K562 (cell line): ENCODE measurements around the gene TMEM184B. TPM values are rescaled to one million over a fixed set of nuclear protein-coding genes. Genes with fewer than 3 reads are reported as not detected.
A peak's percentile ranks its signal among the peaks of the same experiment; 100 is the strongest.

Experiments used
- ATAC-seq: fragments of 200-7000 bp; cut with Tn5 transposase; 3 replicates; pipeline ENCODE4 v1.9.1; 2020; ENCODE audit warnings: moderate library complexity
- BruUV-seq: library from RNA; stranded (reverse); fragments of 400-500 nt; replicated peaks from 2 replicates; lab custom pipeline; 2021; lab: Mats Ljungman, UMichigan
- CTCF ChIA-PET: fragments of 300-600 bp; formaldehyde crosslinking; extraction: SDS; loops from one replicate; lab custom pipeline; 2021; ENCODE audit warnings: low intra/inter-chr PET ratio; lab: Yijun Ruan, JAX
- POLR2A ChIA-PET: fragments of 300-600, 350-650 bp; sonication (Branson Sonifier 250); formaldehyde crosslinking; extraction: SDS; loops from one replicate; lab custom pipeline; 2021; ENCODE audit warnings: antibody characterized with exemption, inconsistent platforms; lab: Yijun Ruan, JAX
- DNase-seq, 4 experiments: peaks; one replicate each; pipeline versions ENCODE4 v3.0.0 to v3.0.0-alpha.2; 2011 to 2018; ENCODE audit warnings: low spot score in 3 of 4, mixed read lengths in 3 of 4; ENCODE audit errors: extremely low read depth in 1 of 4
- FAIRE-seq: peaks from 2 replicates; lab custom pipeline; 2011; peaks lifted over from hg19 to GRCh38; lab: Jason Lieb, UNC
- H2AFZ ChIP-seq: 2 replicates; pipeline ENCODE4 v1.6.0; 2011; ENCODE audit warnings: low read depth, low read length, control low read depth, inconsistent platforms
- H3K27ac ChIP-seq: fragments of 200-600 bp; 3 replicates; pipeline ENCODE4 v1.8.0; 2011; ENCODE audit warnings: low read depth, mild to moderate bottlenecking, control low read depth, inconsistent platforms, low read length, moderate library complexity, mixed read lengths; ENCODE audit errors: extremely low read depth
- H3K27me3 ChIP-seq, 2 experiments: fragments of 300-600 bp in 1 of 2; 2 replicates in 1 of 2; 3 replicates in 1 of 2; pipeline versions ENCODE4 v1.6.0 to v1.8.0; 2011; ENCODE audit warnings: inconsistent platforms in 2 of 2, low read length in 2 of 2, mild to moderate bottlenecking in 1 of 2, mixed read lengths in 1 of 2, moderate library complexity in 1 of 2; ENCODE audit not compliant: control insufficient read depth in 2 of 2, insufficient read depth in 2 of 2
- H3K36me3 ChIP-seq: fragments of 300-600 bp; 3 replicates; pipeline ENCODE4 v1.8.0; 2011; ENCODE audit warnings: mild to moderate bottlenecking, low read length, inconsistent platforms; ENCODE audit not compliant: control insufficient read depth, insufficient read depth
- H3K4me1 ChIP-seq, 2 experiments: fragments of 200-600 bp in 1 of 2; replicated peaks in 1 of 2; 2 replicates in 1 of 2; 3 replicates in 1 of 2; pipeline versions ENCODE4 v1.5.1 to v1.8.0; 2011; ENCODE audit warnings: inconsistent platforms in 2 of 2, low read length in 2 of 2, mild to moderate bottlenecking in 1 of 2, mixed read lengths in 1 of 2, moderate library complexity in 1 of 2; ENCODE audit not compliant: control insufficient read depth in 2 of 2, insufficient read depth in 2 of 2
- H3K4me2 ChIP-seq: 2 replicates; pipeline ENCODE4 v1.6.1; 2011; ENCODE audit warnings: low read length, control low read depth, inconsistent platforms, mixed read lengths; ENCODE audit not compliant: insufficient read depth
- H3K4me3 ChIP-seq: fragments of 200-600 bp; sonication (generic), shearing (Covaris generic); 2 replicates; pipeline ENCODE4 v1.5.1; 2016; ENCODE audit warnings: control low read depth, inconsistent platforms
- H3K79me2 ChIP-seq: fragments of 200-600 bp; 3 replicates; pipeline ENCODE4 v1.8.0; 2011; ENCODE audit warnings: low read length, inconsistent platforms; ENCODE audit not compliant: control insufficient read depth, insufficient read depth
- H3K9ac ChIP-seq, 2 experiments: 2 replicates each; pipeline versions ENCODE4 v1.6.0 to v1.6.1; 2011; ENCODE audit warnings: low read depth in 2 of 2, low read length in 2 of 2, control low read depth in 1 of 2, inconsistent platforms in 1 of 2, mild to moderate bottlenecking in 1 of 2, mixed read lengths in 1 of 2; ENCODE audit not compliant: insufficient read depth in 1 of 2
- H3K9me1 ChIP-seq: one replicate; pipeline ENCODE4 v1.6.0; 2011; ENCODE audit warnings: inconsistent platforms, mild to moderate bottlenecking, low read length, moderate library complexity; ENCODE audit not compliant: control insufficient read depth, insufficient read depth
- H3K9me3 ChIP-seq: replicated peaks from 2 replicates; pipeline ENCODE4 v1.5.1; 2011; ENCODE audit warnings: low read depth, low read length, inconsistent platforms; ENCODE audit not compliant: control insufficient read depth, insufficient read depth
- H4K20me1 ChIP-seq: replicated peaks from 2 replicates; pipeline ENCODE4 v1.6.1; 2011; ENCODE audit warnings: low read length, inconsistent platforms, mixed read lengths; ENCODE audit not compliant: control insufficient read depth, insufficient read depth
- CHD1 ChIP-seq: fragments of 200-600 bp; sonication (generic); IDR thresholded peaks from one replicate; pipeline ENCODE4 v1.6.1; 2012; ENCODE audit warnings: mild to moderate bottlenecking, moderate library complexity, low read length, inconsistent platforms
- HNRNPK ChIP-seq: fragments of 200-400 bp; formaldehyde crosslinking; IDR thresholded peaks from one replicate; pipeline ENCODE4 v1.6.1; 2018; ENCODE audit warnings: mild to moderate bottlenecking, low read depth, low read length; ENCODE audit not compliant: poor library complexity, severe bottlenecking
- NCOR1 ChIP-seq: fragments of 450-650 bp; IDR thresholded peaks from 2 replicates; pipeline ENCODE4 v1.6.1; 2016; ENCODE audit warnings: mild to moderate bottlenecking, moderate library complexity
- ZBTB8A ChIP-seq: fragments of 450-650 bp; IDR thresholded peaks from 2 replicates; pipeline ENCODE4 v1.6.1; 2018; ENCODE audit warnings: mild to moderate bottlenecking, moderate library complexity; ENCODE audit not compliant: partially characterized antibody
- ZFX ChIP-seq: sonication (generic); formaldehyde crosslinking; IDR thresholded peaks from 2 replicates; pipeline ENCODE4 v1.8.0; 2022; ENCODE audit warnings: mild to moderate bottlenecking, missing genetic modification reagents, moderate library complexity
- WGBS: fragments of 100-300 bp; shearing (Covaris generic); methylation state at CpG from one replicate; pipeline ENCODE4 v1.1.6; 2016; ENCODE audit warnings: low coverage, mixed read lengths; ENCODE audit not compliant: insufficient coverage; ENCODE audit errors: missing lambda C conversion rate; 5-methylcytosine and 5-hydroxymethylcytosine counted together
- in situ Hi-C: fragments of 300-500 bp; cut with MboI; formaldehyde crosslinking; loops from 4 replicates; pipeline ENCODE4 v1.15.0; 2018; ENCODE audit warnings: inconsistent platforms, mixed read lengths
- intact Hi-C: fragments of 100-400 bp; cut with micrococcal nuclease; formaldehyde crosslinking; loops from 2 replicates; pipeline ENCODE4 v1.14.2; 2022
- polyA plus RNA-seq, 8 experiments: library from polyadenylated mRNA; depleted of rRNA in 4 of 8; stranded (reverse) in 5 of 8; unstranded in 3 of 8; fragments of >200 nt; fragmentation: Nextera tagmentation in 2 of 8; fragmentation: Illumina TruSeq in 1 of 8; extraction: Ambion mirVana in 2 of 8; extraction: Trizol in 1 of 8; gene quantifications; 2 replicates each; pipeline versions ENCODE4 v1.2.1 to v1.2.3, GENCODE V29; 2011 to 2014; ENCODE audit warnings: inconsistent platforms in 1 of 8, missing spikeins in 1 of 8
- total RNA-seq, 7 experiments: library from RNA; depleted of rRNA in 6 of 7; stranded (reverse); fragments of >200 nt in 6 of 7; fragmentation: Illumina TruSeq in 2 of 7; extraction: Trizol in 2 of 7; gene quantifications; 2 replicates each; pipeline versions ENCODE4 v1.2.1 to v1.2.3, GENCODE V29; 2011 to 2021; ENCODE audit warnings: low replicate concordance in 1 of 7
- TF ChIP-seq, protein P1 (sequence below), 3 experiments: IDR thresholded peaks in 2 of 3; conservative IDR thresholded peaks in 1 of 3; 2 replicates each; pipeline ENCODE4 v1.5.1; 2011 to 2012; ENCODE audit warnings: low read length in 3 of 3, mild to moderate bottlenecking in 3 of 3, control low read depth in 2 of 3, improper control_type of control experiment in 1 of 3, inconsistent platforms in 1 of 3, low read depth in 1 of 3, mixed read lengths in 1 of 3, moderate library complexity in 1 of 3; ENCODE audit not compliant: insufficient read depth in 2 of 3
- TF ChIP-seq, protein P2 (sequence below): fragments of 450-650 bp; IDR thresholded peaks from 2 replicates; pipeline ENCODE4 v1.6.1; 2016; ENCODE audit warnings: antibody characterized with exemption
- TF ChIP-seq, protein P3 (sequence below): fragments of 200-800 bp; sonication (Bioruptor generic); IDR thresholded peaks from 2 replicates; pipeline ENCODE4 v1.6.1; 2016; ENCODE audit warnings: missing genetic modification characterization, missing compliant biosample characterization

Gene TMEM184B
- total and polyA plus RNA-seq, 9 of the 15 experiments (the other 6 are each of a cell fraction or from before 2014, with no cell fraction given), result 0.31 to 25.1 (median 6.2) TPM

DNA sequence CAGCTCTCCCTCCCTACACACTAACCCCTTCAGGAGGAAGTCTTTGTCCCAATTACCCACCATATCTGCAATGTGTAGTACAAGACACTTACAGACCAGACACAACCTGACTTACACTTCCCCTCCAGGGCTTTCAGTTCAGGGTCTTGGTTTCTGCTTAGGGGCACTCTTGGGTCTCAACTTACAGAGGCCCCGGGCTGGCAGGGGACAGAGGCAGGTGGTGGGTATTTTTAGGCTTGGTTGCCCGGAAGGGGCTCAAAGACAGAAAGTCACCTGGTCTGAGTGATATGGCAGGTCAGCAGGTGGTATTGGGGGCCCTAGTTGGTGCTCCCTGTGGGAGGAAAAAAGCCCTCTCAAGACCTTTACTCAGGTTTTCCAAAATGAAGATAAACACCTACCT lies 3.4 kb upstream of the TMEM184B start (continued):
- TF ChIP-seq, protein P1, sequence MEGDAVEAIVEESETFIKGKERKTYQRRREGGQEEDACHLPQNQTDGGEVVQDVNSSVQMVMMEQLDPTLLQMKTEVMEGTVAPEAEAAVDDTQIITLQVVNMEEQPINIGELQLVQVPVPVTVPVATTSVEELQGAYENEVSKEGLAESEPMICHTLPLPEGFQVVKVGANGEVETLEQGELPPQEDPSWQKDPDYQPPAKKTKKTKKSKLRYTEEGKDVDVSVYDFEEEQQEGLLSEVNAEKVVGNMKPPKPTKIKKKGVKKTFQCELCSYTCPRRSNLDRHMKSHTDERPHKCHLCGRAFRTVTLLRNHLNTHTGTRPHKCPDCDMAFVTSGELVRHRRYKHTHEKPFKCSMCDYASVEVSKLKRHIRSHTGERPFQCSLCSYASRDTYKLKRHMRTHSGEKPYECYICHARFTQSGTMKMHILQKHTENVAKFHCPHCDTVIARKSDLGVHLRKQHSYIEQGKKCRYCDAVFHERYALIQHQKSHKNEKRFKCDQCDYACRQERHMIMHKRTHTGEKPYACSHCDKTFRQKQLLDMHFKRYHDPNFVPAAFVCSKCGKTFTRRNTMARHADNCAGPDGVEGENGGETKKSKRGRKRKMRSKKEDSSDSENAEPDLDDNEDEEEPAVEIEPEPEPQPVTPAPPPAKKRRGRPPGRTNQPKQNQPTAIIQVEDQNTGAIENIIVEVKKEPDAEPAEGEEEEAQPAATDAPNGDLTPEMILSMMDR (IDR thresholded peaks at IDR 0.05 in 2 of 3, conservative IDR thresholded peaks at IDR 0.05 in 1 of 3; ENCODE audit: insufficient read depth in 2 of 3, low read depth in 1 of 3, low read length in 3 of 3), result no peak
- TF ChIP-seq, all 486 proteins: peak for 0

DNA sequence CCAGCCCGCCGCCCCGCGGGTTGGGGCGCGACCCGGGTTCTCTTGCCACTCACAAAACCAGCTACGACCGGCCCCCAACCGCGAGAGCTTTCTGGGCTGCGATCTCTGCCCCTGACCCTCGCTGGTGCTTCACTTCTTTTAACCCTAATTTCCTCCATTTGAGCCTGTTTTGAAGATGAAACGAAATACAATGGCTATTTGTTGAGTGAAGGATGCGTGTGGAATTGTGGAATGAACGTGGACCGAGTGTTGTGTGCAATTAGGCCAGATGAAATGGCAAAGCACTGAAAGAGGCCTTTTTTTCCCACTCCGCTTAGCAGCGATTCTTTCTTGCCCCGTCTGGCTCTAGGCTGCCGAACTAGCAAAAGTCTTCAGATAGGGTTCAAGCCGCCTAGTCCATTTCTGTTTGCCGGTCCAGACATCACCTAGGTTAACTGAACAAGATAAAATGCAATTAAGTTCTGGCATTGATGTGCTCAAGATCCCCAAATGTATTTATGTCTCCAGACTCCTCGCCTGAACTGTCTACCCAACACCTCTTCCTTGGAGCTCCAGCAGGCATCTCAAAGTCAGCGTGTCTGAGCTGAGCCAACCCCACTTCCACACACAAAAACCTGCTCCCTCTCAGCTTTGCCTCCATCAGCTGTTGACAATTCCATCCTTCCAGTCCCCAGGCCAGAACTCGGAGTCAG lies 471 bp upstream of the TMEM184B start:
- CTCF ChIA-PET, result interaction anchor here (0.6 kb wide), 1 partner anchor 75 kb away, joined by 3 read pairs; no protein-coding TSS in a partner anchor
- TF ChIP-seq ZBTB8A (no peak), ZFX (CRISPR knock-in tag) (peak; percentile 48), NCOR1 (no peak), HNRNPK (no peak), CHD1 (no peak)
- TF ChIP-seq, protein P2, sequence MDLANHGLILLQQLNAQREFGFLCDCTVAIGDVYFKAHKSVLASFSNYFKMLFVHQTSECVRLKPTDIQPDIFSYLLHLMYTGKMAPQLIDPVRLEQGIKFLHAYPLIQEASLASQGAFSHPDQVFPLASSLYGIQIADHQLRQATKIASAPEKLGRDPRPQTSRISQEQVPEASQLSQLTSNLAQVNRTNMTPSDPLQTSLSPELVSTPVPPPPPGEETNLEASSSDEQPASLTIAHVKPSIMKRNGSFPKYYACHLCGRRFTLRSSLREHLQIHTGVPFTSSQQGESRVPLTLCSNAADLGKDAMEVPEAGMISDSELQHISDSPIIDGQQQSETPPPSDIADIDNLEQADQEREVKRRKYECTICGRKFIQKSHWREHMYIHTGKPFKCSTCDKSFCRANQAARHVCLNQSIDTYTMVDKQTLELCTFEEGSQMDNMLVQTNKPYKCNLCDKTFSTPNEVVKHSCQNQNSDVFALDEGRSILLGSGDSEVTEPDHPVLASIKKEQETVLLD, result no peak
- TF ChIP-seq, protein P3, sequence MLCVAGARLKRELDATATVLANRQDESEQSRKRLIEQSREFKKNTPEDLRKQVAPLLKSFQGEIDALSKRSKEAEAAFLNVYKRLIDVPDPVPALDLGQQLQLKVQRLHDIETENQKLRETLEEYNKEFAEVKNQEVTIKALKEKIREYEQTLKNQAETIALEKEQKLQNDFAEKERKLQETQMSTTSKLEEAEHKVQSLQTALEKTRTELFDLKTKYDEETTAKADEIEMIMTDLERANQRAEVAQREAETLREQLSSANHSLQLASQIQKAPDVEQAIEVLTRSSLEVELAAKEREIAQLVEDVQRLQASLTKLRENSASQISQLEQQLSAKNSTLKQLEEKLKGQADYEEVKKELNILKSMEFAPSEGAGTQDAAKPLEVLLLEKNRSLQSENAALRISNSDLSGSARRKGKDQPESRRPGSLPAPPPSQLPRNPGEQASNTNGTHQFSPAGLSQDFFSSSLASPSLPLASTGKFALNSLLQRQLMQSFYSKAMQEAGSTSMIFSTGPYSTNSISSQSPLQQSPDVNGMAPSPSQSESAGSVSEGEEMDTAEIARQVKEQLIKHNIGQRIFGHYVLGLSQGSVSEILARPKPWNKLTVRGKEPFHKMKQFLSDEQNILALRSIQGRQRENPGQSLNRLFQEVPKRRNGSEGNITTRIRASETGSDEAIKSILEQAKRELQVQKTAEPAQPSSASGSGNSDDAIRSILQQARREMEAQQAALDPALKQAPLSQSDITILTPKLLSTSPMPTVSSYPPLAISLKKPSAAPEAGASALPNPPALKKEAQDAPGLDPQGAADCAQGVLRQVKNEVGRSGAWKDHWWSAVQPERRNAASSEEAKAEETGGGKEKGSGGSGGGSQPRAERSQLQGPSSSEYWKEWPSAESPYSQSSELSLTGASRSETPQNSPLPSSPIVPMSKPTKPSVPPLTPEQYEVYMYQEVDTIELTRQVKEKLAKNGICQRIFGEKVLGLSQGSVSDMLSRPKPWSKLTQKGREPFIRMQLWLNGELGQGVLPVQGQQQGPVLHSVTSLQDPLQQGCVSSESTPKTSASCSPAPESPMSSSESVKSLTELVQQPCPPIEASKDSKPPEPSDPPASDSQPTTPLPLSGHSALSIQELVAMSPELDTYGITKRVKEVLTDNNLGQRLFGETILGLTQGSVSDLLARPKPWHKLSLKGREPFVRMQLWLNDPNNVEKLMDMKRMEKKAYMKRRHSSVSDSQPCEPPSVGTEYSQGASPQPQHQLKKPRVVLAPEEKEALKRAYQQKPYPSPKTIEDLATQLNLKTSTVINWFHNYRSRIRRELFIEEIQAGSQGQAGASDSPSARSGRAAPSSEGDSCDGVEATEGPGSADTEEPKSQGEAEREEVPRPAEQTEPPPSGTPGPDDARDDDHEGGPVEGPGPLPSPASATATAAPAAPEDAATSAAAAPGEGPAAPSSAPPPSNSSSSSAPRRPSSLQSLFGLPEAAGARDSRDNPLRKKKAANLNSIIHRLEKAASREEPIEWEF, result no peak

More for the DNA sequence above, 471 bp upstream of the TMEM184B start:
- peak in 1 of 4 experiments; percentile 29 for DNase-seq
- in situ Hi-C loops, result no loop called here
- POLR2A ChIA-PET, result interaction anchor here (0.6 to 1.6 kb wide), 2 partner anchors 10 to 27 kb away, joined by 4 to 5 read pairs; no protein-coding TSS in a partner anchor
- H3K79me2 ChIP-seq, result peaks cover 38% of the 10 kb centered on the region
- H3K9ac ChIP-seq, result peak overlapping the region; percentile 89 to 95
- peak; percentile 70 for FAIRE-seq
- no peaks in the 10 kb centered on the region for H3K9me3 ChIP-seq
- no peaks in the 10 kb centered on the region for H3K27me3 ChIP-seq
- peak; percentile 20; the same call in 2 of the 3 replicates for ATAC-seq
- H3K4me3 ChIP-seq, result peak overlapping the region; percentile 83
- no TSS peak for BruUV-seq
- H2AFZ ChIP-seq, result peak overlapping the region; percentile 97
- peak overlapping the region; percentile 94 for H3K4me2 ChIP-seq
- peaks cover 7% of the 10 kb centered on the region; the same call in 1 of the 3 replicates for H3K36me3 ChIP-seq
- H3K4me1 ChIP-seq, result peaks cover 16 to 35% of the 10 kb centered on the region in 2 experiments; a peak in 4 of 5 replicates
- WGBS, result 27% methylated on average over 15 of the region's 26 CpGs
- H4K20me1 ChIP-seq, result peaks cover 7% of the 10 kb centered on the region; the same call in 1 of the 2 replicates
- H3K27ac ChIP-seq, result peak overlapping the region; percentile 92
- intact Hi-C loops, result no loop called here
- H3K9me1 ChIP-seq, result no peaks in the 10 kb centered on the region
